HEK293T (cell line): ENCODE measurements around the gene SPAG7.

Experiments
- ARNT ChIP-seq: fragments of 450-650 bp; IDR thresholded peaks from 2 replicates; pipeline ENCODE4 v1.6.1; 2017; ENCODE audit warnings: mild to moderate bottlenecking
- ELF4 ChIP-seq: fragments of 450-650 bp; IDR thresholded peaks from 2 replicates; pipeline ENCODE4 v1.6.1; 2017; ENCODE audit warnings: antibody characterized with exemption
- FOXK2 ChIP-seq: fragments of 450-650 bp; IDR thresholded peaks from 2 replicates; pipeline ENCODE4 v1.6.1; 2016; ENCODE audit warnings: mild to moderate bottlenecking
- TARDBP ChIP-seq: fragments of 450-650 bp; IDR thresholded peaks from 2 replicates; pipeline ENCODE4 v1.6.1; 2016

DNA sequence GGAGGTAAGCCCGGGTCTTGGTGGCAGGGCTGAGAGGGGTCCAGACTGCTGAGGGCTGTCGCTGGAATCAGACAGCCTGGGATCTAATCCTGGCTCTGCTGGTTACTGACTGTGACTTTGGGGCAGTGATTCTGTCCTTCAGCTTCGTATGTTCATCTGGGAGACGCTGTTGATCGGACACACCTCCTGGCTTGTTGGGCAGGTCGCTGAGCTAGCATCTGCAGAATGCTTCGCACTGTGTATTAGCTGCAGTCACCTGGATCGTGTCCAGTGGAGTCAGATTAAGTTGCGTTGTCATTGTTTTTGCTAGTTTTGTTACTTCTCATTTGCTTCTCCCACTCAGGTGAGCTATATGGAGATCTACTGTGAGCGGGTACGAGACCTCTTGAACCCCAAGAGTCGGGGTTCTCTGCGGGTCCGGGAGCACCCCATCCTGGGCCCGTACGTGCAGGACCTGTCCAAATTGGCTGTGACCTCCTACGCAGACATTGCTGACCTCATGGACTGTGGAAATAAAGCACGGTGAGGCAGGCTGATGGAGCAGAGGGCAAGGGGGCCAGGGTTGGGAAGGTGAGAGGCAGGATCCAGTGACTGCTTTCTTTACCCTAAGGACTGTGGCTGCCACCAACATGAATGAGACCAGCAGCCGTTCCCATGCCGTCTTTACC lies 34.6 kb upstream of the SPAG7 start:
- TF ChIP-seq FOXK2 (no peak), ARNT (no peak), ELF4 (no peak), TARDBP (no peak)
